Natural killer cell (primary cell): Measurements from ENCODE around the gene SLC4A9. TPM values are rescaled to one million over a fixed set of nuclear protein-coding genes. Genes with fewer than 3 reads are reported as not detected.

Experiments used
- ATAC-seq, 3 donors: fragments of 150-1000 bp in 2 of 3; fragments of 200-7000 bp in 1 of 3; cut with Tn5 transposase; 1 replicate in 1 of 3; 2 replicates in 2 of 3; pipeline ENCODE4 v1.10.0; 2021; ENCODE audit warnings: mild to moderate bottlenecking in 2 of 3, moderate library complexity in 2 of 3
- DNase-seq, 2 donors: peaks; one replicate each; pipeline versions ENCODE4 v3.0.0 to v3.0.0-alpha.2; 2013 to 2021; ENCODE audit warnings: mixed read lengths in 1 of 2
- H3K27ac ChIP-seq: one replicate; pipeline ENCODE4 v1.5.1; 2013; ENCODE audit warnings: mild to moderate bottlenecking, low read length
- H3K27me3 ChIP-seq: one replicate; pipeline ENCODE4 v1.6.1; 2013; ENCODE audit warnings: low read length; ENCODE audit not compliant: control insufficient read depth, insufficient read depth
- H3K36me3 ChIP-seq: one replicate; pipeline ENCODE4 v1.6.1; 2013; ENCODE audit warnings: low read length; ENCODE audit not compliant: control insufficient read depth, insufficient read depth
- H3K4me1 ChIP-seq: one replicate; pipeline ENCODE4 v1.6.1; 2013; ENCODE audit warnings: low read length; ENCODE audit not compliant: control insufficient read depth, insufficient read depth
- H3K4me3 ChIP-seq: one replicate; pipeline ENCODE4 v1.5.1; 2013; ENCODE audit warnings: low read length
- H3K9me3 ChIP-seq: one replicate; pipeline ENCODE4 v1.6.1; 2013; ENCODE audit warnings: low read length; ENCODE audit not compliant: control insufficient read depth, insufficient read depth
- H3K27ac Mint-ChIP-seq, 2 donors: one replicate each; pipeline ENCODE4 v1.8.0; 2022; ENCODE audit warnings: mild to moderate bottlenecking in 2 of 2, mixed read lengths in 2 of 2, moderate library complexity in 1 of 2
- H3K27me3 Mint-ChIP-seq, 2 donors: one replicate each; pipeline ENCODE4 v1.8.0; 2022; ENCODE audit warnings: low read depth in 2 of 2, mixed read lengths in 2 of 2
- H3K36me3 Mint-ChIP-seq: one replicate; pipeline ENCODE4 v1.8.0; 2022; ENCODE audit warnings: mixed read lengths
- H3K4me1 Mint-ChIP-seq, 2 donors: one replicate each; pipeline ENCODE4 v1.8.0; 2022; ENCODE audit warnings: mixed read lengths in 2 of 2
- H3K4me3 Mint-ChIP-seq: one replicate; pipeline ENCODE4 v1.8.0; 2022; ENCODE audit warnings: mild to moderate bottlenecking, moderate library complexity, mixed read lengths
- H3K9me3 Mint-ChIP-seq, 2 donors: one replicate each; pipeline ENCODE4 v1.8.0; 2022; ENCODE audit warnings: mixed read lengths in 2 of 2
- CTCF ChIP-seq: fragments of 200-600 bp; IDR thresholded peaks from one replicate; pipeline ENCODE4 v1.8.0; 2022; ENCODE audit warnings: antibody characterized with exemption
- WGBS: methylation state at CpG from one replicate; pipeline ENCODE4 v1.1.7; 2013; ENCODE audit warnings: missing lambda C conversion rate; ENCODE audit not compliant: insufficient coverage; 5-methylcytosine and 5-hydroxymethylcytosine counted together
- intact Hi-C: fragments of 100-400 bp; cut with micrococcal nuclease; formaldehyde crosslinking; loops from one replicate; pipeline ENCODE4 v1.14.2; 2022
- total RNA-seq, 4 donors: library from RNA; stranded (reverse); fragments of 120-200 nt in 1 of 4; gene quantifications; one replicate each; pipeline versions ENCODE4 v1.2.3 to v1.2.4, GENCODE V29; 2013 to 2022

The SLC4A9 gene
- total RNA-seq, 3 donors from 2014 or later (not counting 1 experiment from before 2014, with no cell fraction given): not detected

GRCh38 chr5:140319833-140320232, 40.2 kb upstream of the SLC4A9 start:
- Histone ChIP-seq H3K27ac (no peak overlapping the region), H3K27me3 (no peaks in the 10 kb centered on the region), H3K4me1 (peaks cover 10% of the 10 kb centered on the region), H3K36me3 (no peaks in the 10 kb centered on the region), H3K4me3 (no peak overlapping the region), H3K9me3 (no peaks in the 10 kb centered on the region)
- 100% methylated on average over 1 of the region's 1 CpG for WGBS
- Mint-ChIP-seq H3K36me3 (no peaks in the 10 kb centered on the region), H3K4me3 (no peak overlapping the region), H3K27me3 (peaks cover 0 to 5% of the 10 kb centered on the region in 2 donors), H3K4me1 (no peaks in the 10 kb centered on the region), H3K27ac (no peak overlapping the region), H3K9me3 (no peaks in the 10 kb centered on the region)
- intact Hi-C loops: no loop called here
- no peak for ATAC-seq
- DNase-seq: no peak
- no peak for TF ChIP-seq CTCF

DNA sequence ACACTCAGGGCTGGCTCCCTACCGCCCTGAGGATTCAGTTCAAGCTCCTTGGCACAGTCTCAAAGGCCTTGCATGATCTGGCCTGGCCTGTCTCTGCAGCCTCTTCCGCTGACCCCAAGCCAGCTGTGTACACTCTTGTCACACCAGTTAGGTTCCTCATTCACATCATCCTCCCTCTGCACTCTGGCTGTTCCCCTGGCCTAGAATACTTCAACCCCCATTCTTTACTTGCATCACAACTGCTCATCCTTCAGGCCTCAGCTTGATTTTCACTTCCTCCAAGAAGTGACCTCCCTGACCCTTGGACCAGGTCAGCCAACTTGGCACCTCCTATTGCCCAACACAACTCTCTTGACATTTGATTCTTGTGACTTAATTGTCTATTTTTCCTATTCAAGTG, 38.2 kb upstream of the SLC4A9 start:
- H3K4me1 ChIP-seq: peaks cover 10% of the 10 kb centered on the region
- peak; percentile 22 to 71 (median 49) for ATAC-seq

GRCh38 chr5:140322751-140323731, 37.0 kb upstream of the SLC4A9 start:
- Histone ChIP-seq H3K4me3 (no peak overlapping the region), H3K36me3 (no peaks in the 10 kb centered on the region), H3K9me3 (no peaks in the 10 kb centered on the region), H3K27ac (no peak overlapping the region), H3K4me1 (peaks cover 10% of the 10 kb centered on the region), H3K27me3 (no peaks in the 10 kb centered on the region)
- no peak overlapping the region for H3K4me3 Mint-ChIP-seq
- H3K27ac Mint-ChIP-seq: no peak overlapping the region
- no peak for DNase-seq
- peaks cover 0 to 16% of the 10 kb centered on the region in 2 donors for H3K27me3 Mint-ChIP-seq
- H3K9me3 Mint-ChIP-seq: no peaks in the 10 kb centered on the region
- intact Hi-C loops: no loop called here
- 80% methylated on average over 8 of the region's 9 CpGs for WGBS
- H3K36me3 Mint-ChIP-seq: no peaks in the 10 kb centered on the region
- TF ChIP-seq CTCF: no peak
- ATAC-seq: no peak
- H3K4me1 Mint-ChIP-seq: no peaks in the 10 kb centered on the region

More for the DNA sequence above, 38.2 kb upstream of the SLC4A9 start:
- no peak for DNase-seq
- no peaks in the 10 kb centered on the region for H3K36me3 ChIP-seq
- H3K9me3 ChIP-seq: no peaks in the 10 kb centered on the region
- WGBS: 86% methylated on average over 2 of the region's 2 CpGs
- H3K4me1 Mint-ChIP-seq: no peaks in the 10 kb centered on the region
- H3K9me3 Mint-ChIP-seq: no peaks in the 10 kb centered on the region
- peak overlapping the region in 1 of 2 donors; percentile 14 for H3K27ac Mint-ChIP-seq
- H3K4me3 ChIP-seq: no peak overlapping the region
- no peak overlapping the region for H3K4me3 Mint-ChIP-seq
- intact Hi-C loops: no loop called here
- peaks cover 0 to 13% of the 10 kb centered on the region in 2 donors for H3K27me3 Mint-ChIP-seq
- no peaks in the 10 kb centered on the region for H3K27me3 ChIP-seq
- H3K27ac ChIP-seq: no peak overlapping the region
- TF ChIP-seq CTCF: no peak
- H3K36me3 Mint-ChIP-seq: no peaks in the 10 kb centered on the region
